HCT116 (cell line): ENCODE results near the gene RABIF.

Experiments used
- CEBPB ChIP-seq: IDR thresholded peaks from 2 replicates; pipeline ENCODE4 v1.6.1; 2012; ENCODE audit warnings: low read depth
- EGR1 ChIP-seq: IDR thresholded peaks from 2 replicates; pipeline ENCODE4 v1.6.1; 2012; ENCODE audit warnings: low read depth
- POLR2AphosphoS5 ChIP-seq: IDR thresholded peaks from 2 replicates; pipeline ENCODE4 v1.6.1; 2011; ENCODE audit warnings: mild to moderate bottlenecking, low read depth, low read length, moderate library complexity
- ZFX ChIP-seq: fragments of 450-650 bp; IDR thresholded peaks from 2 replicates; pipeline ENCODE4 v1.6.1; 2017
- TF ChIP-seq, protein P1 (sequence below), 3 experiments: fragments of 200-600 bp in 1 of 3; sonication (generic) in 1 of 3; IDR thresholded peaks in 2 of 3; conservative IDR thresholded peaks in 1 of 3; 2 replicates each; pipeline ENCODE4 v1.5.1; 2012 to 2017; ENCODE audit warnings: low read depth in 2 of 3, low read length in 2 of 3, antibody characterized with exemption in 1 of 3, borderline replicate concordance in 1 of 3, control low read depth in 1 of 3, mild to moderate bottlenecking in 1 of 3, mixed read lengths in 1 of 3, mixed run types in 1 of 3, moderate library complexity in 1 of 3; ENCODE audit not compliant: insufficient read depth in 1 of 3

DNA sequence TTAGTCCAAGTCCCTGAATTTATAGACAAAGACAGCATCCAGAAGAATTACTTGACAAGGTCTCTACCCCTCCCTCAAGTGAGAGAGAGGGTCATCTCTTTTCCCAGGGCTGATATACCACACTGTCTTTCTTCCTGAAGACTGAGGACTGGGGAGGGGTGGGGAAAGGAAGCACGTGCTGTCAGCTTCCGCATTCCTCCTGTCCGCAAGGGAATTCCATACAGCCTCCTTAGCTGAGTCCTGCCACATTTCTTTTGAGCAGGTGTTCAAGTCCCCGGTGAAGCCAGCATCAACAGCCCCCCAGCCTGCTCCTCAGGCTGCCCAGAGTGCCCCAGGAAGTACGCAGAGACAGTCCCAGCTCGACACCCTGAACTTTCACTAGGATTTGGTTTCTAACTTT is 44.0 kb downstream of the RABIF start:
- TF ChIP-seq CEBPB (no peak), POLR2AphosphoS5 (no peak), ZFX (no peak), EGR1 (no peak)
- TF ChIP-seq, protein P1, sequence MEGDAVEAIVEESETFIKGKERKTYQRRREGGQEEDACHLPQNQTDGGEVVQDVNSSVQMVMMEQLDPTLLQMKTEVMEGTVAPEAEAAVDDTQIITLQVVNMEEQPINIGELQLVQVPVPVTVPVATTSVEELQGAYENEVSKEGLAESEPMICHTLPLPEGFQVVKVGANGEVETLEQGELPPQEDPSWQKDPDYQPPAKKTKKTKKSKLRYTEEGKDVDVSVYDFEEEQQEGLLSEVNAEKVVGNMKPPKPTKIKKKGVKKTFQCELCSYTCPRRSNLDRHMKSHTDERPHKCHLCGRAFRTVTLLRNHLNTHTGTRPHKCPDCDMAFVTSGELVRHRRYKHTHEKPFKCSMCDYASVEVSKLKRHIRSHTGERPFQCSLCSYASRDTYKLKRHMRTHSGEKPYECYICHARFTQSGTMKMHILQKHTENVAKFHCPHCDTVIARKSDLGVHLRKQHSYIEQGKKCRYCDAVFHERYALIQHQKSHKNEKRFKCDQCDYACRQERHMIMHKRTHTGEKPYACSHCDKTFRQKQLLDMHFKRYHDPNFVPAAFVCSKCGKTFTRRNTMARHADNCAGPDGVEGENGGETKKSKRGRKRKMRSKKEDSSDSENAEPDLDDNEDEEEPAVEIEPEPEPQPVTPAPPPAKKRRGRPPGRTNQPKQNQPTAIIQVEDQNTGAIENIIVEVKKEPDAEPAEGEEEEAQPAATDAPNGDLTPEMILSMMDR (IDR thresholded peaks at IDR 0.05 in 2 of 3, conservative IDR thresholded peaks at IDR 0.05 in 1 of 3; ENCODE audit: borderline replicate concordance in 1 of 3, insufficient read depth in 1 of 3, low read depth in 2 of 3, low read length in 2 of 3): no peak
